Myocyte (in vitro differentiated cells): ENCODE measurements around the gene TMEM131L. TPM values are rescaled to one million over a fixed set of nuclear protein-coding genes. Genes with fewer than 3 reads are reported as not detected.
"Not testable (repeated sequence)": the region's sequence is repeated elsewhere in the genome, so short reads cannot be mapped to it uniquely, and the experiment has no call there.

ENCODE experiments used
- DNase-seq: peaks from one replicate; pipeline ENCODE4 v3.0.0-alpha.2; 2012; ENCODE audit warnings: low read depth
- total RNA-seq: library from RNA; depleted of rRNA; stranded (reverse); fragments of >200 nt; gene quantifications from 2 replicates; pipeline ENCODE4 v1.2.3, GENCODE V29; 2014

The TMEM131L gene
- total RNA-seq, 1 donor from 2014 or later = 13.3 TPM

DNA sequence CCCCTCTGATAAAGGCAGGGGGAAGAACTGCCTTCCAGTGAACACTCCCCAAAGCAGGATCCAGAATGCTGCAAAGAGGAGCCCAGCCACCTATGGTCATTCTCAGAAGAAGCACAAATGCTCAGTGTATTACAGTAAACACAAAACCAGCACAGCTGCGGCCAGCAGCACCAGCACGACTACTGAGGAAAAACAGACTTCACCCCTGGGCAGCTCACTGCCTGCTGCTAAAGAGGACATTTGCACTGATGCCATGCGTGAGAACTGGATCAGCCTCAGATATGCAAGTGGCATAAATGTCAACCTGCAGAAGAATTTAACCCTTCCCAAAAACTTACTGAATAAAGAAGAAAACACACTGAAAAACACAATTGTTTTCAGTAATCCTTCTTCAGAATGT lies 137.7 kb downstream of the TMEM131L start:
- DNase-seq = no peak

GRCh38 chr4:153609070-153609469 lies 142.9 kb downstream of the TMEM131L start:
- DNase-seq = not testable (repeated sequence)

DNA sequence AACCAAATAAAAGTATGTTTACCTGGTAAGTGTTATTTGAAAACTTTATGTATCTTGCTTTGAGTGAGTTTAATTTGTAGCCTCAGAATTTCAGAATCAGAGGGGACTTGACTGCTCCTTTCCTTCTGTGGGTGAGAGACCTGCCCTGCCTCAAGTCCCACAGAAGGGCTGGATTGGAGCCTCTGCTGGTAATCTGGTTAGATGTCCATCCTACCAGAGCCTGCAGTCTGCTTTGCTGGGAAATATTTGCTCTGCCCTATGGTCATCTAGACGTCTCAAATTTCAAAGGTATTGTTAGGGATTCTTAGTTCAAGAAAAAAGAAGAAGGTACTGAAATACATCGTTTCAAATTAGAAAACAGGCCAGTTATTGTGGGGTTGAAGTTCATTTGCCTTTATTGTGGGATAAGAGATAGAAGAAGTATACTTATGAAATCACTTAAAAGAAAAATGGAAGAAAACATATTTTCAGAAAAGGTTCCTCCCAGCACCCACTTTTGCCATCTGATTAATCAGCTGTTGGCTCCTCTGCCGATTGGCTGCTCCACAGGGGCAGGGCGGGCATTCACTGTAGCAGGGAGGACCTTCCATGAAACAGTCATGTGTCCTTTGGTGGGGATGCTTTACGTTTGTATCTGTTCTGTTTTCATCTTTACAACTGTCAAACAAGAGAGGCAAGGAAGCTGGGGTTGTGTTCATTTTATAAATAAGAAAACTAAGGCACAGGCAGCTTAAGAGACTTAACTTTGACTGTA lies 144.6 kb downstream of the TMEM131L start:
- DNase-seq = no peak

DNA sequence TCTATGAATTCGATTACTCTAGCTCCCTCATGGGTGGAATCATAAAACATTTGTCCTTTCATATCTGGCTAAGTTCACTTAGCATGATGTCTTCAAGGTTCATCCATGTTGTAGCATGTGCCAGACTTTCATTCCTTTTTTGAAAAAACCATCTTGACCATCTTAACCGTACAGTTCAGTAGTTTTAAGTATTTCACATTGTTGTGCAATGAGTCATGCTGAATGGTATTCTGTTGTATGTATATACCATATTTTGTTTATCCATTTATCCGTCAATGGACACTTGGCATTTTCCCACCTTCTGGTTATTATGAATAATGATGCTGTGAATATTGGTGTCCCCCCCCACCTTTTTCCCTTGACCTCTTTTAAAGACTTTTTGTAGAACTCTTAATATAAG lies 145.5 kb downstream of the TMEM131L start:
- DNase-seq = no peak

DNA sequence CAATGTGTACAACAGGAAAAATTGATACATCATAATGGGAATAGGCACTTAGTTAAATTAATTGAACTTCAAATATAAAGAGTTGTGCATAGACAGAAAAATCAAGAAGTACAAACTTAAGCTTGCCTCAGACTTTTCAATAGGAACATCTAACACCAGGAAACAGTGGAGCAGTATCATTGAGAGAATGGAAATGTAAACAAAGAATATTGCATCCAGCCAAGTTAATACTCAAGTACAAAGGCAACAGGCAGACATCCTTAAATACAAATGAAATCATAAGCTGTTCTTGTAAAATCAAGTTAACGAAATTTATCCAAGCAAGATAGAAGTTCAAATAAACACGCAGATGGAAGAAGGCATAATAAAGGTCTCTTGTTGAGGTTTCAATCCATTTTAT lies 146.7 kb downstream of the TMEM131L start:
- DNase-seq = no peak

GRCh38 chr4:153616006-153616555 lies 149.9 kb downstream of the TMEM131L start:
- no peak for DNase-seq

GRCh38 chr4:153618833-153619232 lies 152.7 kb downstream of the TMEM131L start:
- DNase-seq = no peak

DNA sequence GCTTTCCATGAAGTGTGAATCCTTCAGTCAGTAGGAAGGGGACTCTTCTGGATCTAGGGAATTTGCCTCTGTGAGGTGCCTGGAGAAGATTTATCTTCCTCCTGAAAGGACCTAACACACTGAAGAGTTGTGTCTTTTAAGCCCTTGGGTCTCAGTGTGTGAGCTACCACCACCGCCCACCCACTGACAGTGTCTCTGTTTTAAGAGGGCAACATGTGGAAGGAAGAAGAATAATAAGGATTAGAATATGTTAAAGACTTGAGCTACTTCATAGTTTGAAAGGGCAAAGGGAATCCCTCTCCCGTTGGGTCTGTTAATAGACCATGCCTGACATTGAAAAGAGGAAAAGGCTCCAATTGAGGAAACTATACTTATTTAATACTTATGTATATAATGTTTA lies 153.7 kb downstream of the TMEM131L start:
- no peak for DNase-seq

GRCh38 chr4:153620352-153620751 lies 154.2 kb downstream of the TMEM131L start:
- DNase-seq = peak; percentile 17

GRCh38 chr4:153622093-153622492 lies 155.9 kb downstream of the TMEM131L start:
- DNase-seq = no peak

GRCh38 chr4:153622778-153623240 lies 156.6 kb downstream of the TMEM131L start:
- DNase-seq = no peak

- no peak for DNase-seq
These were observed 157.3 kb downstream of the TMEM131L start for GRCh38 chr4:153623491-153623890.

GRCh38 chr4:153628796-153629315 lies 162.7 kb downstream of the TMEM131L start:
- peak; percentile 72 for DNase-seq

GRCh38 chr4:153629776-153630175 lies 163.6 kb downstream of the TMEM131L start:
- no peak for DNase-seq

- DNase-seq = peak; percentile 23
These were observed 168.7 kb downstream of the TMEM131L start for GRCh38 chr4:153634738-153635353.

DNA sequence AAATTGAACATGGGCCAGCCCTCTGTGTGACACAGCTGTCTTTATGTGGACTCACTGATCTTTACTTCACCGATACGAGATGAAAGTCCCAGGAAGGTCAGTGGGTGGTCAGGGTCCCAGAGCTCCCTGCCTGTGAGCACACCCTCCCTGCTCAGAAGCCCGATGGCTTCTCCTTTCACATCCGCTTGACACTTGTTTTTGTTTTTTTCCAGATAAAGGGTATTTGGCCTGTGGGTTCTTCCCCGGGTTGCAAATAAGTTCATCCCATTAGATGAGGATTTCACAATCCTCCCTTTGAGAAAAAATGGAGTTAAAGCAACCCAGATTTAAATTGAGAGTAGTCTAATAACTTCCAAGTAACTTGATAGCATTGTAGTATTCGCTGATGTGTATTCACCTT lies 169.7 kb downstream of the TMEM131L start:
- no peak for DNase-seq

GRCh38 chr4:153637201-153637600 lies 171.0 kb downstream of the TMEM131L start:
- no peak for DNase-seq

GRCh38 chr4:153638011-153638410 lies 171.9 kb downstream of the TMEM131L start:
- no peak for DNase-seq

DNA sequence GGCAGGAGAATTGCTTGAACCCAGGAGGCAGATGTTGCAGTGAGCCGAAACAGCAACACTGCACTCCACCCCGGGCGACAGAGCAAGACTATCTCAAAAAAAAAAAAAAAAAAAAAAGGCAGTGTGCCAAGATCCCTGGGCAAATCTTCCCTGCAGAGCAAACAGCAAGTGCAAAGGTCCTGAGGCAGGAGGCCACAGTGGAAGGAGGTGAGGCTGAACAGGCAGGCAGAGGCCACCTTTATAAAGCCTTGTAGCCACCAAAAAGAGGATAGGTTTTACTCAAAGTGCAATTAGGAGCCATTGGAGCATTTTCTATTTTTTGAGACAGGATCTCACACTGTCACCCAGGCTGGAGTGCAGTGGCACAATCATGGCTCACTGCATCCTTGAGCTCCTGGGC lies 172.8 kb downstream of the TMEM131L start:
- DNase-seq = no peak

- DNase-seq = no peak
These were observed 174.0 kb downstream of the TMEM131L start for GRCh38 chr4:153639833-153640802.

GRCh38 chr4:153641532-153641931 lies 175.4 kb downstream of the TMEM131L start:
- DNase-seq = no peak
